ENCODE results near the gene ARSG.
"Not testable (repeated sequence)": the region's sequence is repeated elsewhere in the genome, so short reads cannot be mapped to it uniquely, and the experiment has no call there.

Gene ARSG

GRCh38 chr17:68290955-68291835, at the start of gene ARSG, which contains the start of gene SLC16A6:
TSS of gene ARSG (plus strand) at chr17:68291495. CDS start at chr17:68307494, 15,999 bp downstream.
TSS of gene SLC16A6 (minus strand) at chr17:68291127. CDS start at chr17:68278320, 12,807 bp downstream.
- Histone ChIP-seq H3K36me3 (replicated peaks) (no peaks in the 10 kb centered on the region), H3K27me3 (ENCODE audit: low read depth) (no peaks in the 10 kb centered on the region), H3K9me3 (no peaks in the 10 kb centered on the region), H3K4me3 (peak within 1 kb of the TSS; percentile 64), H3K4me1 (peaks cover 36% of the 10 kb centered on the region)
- in situ Hi-C loops (cut with MboI; ENCODE audit: low sequenced_read_pairs) = no loop called here
- DNase-seq (ENCODE audit: low spot score in 2 of 2) = peak; percentile 86 to 91

- peaks cover 4% of the 10 kb centered on the region; the same call in 1 of the 2 replicates for H3K4me1 ChIP-seq
- H3K36me3 ChIP-seq (replicated peaks) = peaks cover 12% of the 10 kb centered on the region
- no peak overlapping the region; the same call in 1 of the 2 replicates for H3K4me3 ChIP-seq
- no peaks in the 10 kb centered on the region; the same call in 1 of the 2 replicates for H3K9me3 ChIP-seq
- DNase-seq (ENCODE audit: low spot score in 2 of 2) = no peak
- no peaks in the 10 kb centered on the region for H3K27me3 ChIP-seq (ENCODE audit: low read depth)
- in situ Hi-C loops (cut with MboI; ENCODE audit: low sequenced_read_pairs) = no loop called here
Measured at GRCh38 chr17:68246271-68247028, 44.8 kb upstream of the ARSG start.

- DNase-seq (ENCODE audit: low spot score in 2 of 2) = peak; percentile 91 to 95
- in situ Hi-C loops (cut with MboI; ENCODE audit: low sequenced_read_pairs) = no loop called here
- Histone ChIP-seq H3K27me3 (ENCODE audit: low read depth) (no peaks in the 10 kb centered on the region), H3K4me1 (peaks cover 4% of the 10 kb centered on the region; the same call in 1 of the 2 replicates), H3K4me3 (peak within 1 kb of the TSS; percentile 91), H3K9me3 (no peaks in the 10 kb centered on the region; the same call in 1 of the 2 replicates), H3K36me3 (replicated peaks) (peaks cover 19% of the 10 kb centered on the region)
Measured at GRCh38 chr17:68247445-68248198, 43.7 kb upstream of the ARSG start, which contains the start of gene AMZ2. TSS of gene AMZ2 (plus strand) at chr17:68248043. CDS start at chr17:68250188, 2,145 bp downstream.

- in situ Hi-C loops (cut with MboI; ENCODE audit: low sequenced_read_pairs) = no loop called here
- Histone ChIP-seq H3K36me3 (replicated peaks) (peaks cover 25% of the 10 kb centered on the region), H3K4me3 (peak overlapping the region; percentile 91), H3K27me3 (ENCODE audit: low read depth) (no peaks in the 10 kb centered on the region), H3K9me3 (no peaks in the 10 kb centered on the region; the same call in 1 of the 2 replicates), H3K4me1 (peaks cover 4% of the 10 kb centered on the region; the same call in 1 of the 2 replicates)
- DNase-seq (ENCODE audit: low spot score in 2 of 2) = peak in 1 of 2 experiments; percentile 15
Measured at GRCh38 chr17:68248199-68248825, 43.0 kb upstream of the ARSG start.

GRCh38 chr17:68248891-68249290, 42.4 kb upstream of the ARSG start:
- in situ Hi-C loops (cut with MboI; ENCODE audit: low sequenced_read_pairs) = no loop called here
- peaks cover 4% of the 10 kb centered on the region; the same call in 1 of the 2 replicates for H3K4me1 ChIP-seq
- DNase-seq (ENCODE audit: low spot score in 2 of 2) = no peak
- peak overlapping the region; percentile 91; the same call in 1 of the 2 replicates for H3K4me3 ChIP-seq
- H3K27me3 ChIP-seq (ENCODE audit: low read depth) = no peaks in the 10 kb centered on the region
- peaks cover 30% of the 10 kb centered on the region for H3K36me3 ChIP-seq (replicated peaks)
- H3K9me3 ChIP-seq = no peaks in the 10 kb centered on the region; the same call in 1 of the 2 replicates

- H3K4me3 ChIP-seq = no peak overlapping the region
- no peak for DNase-seq (ENCODE audit: low spot score in 2 of 2)
- no peaks in the 10 kb centered on the region; the same call in 1 of the 2 replicates for H3K9me3 ChIP-seq
- peaks cover 35% of the 10 kb centered on the region for H3K36me3 ChIP-seq (replicated peaks)
- no peaks in the 10 kb centered on the region for H3K27me3 ChIP-seq (ENCODE audit: low read depth)
- H3K4me1 ChIP-seq = peaks cover 4% of the 10 kb centered on the region; the same call in 1 of the 2 replicates
- in situ Hi-C loops (cut with MboI; ENCODE audit: low sequenced_read_pairs) = no loop called here
Measured at GRCh38 chr17:68249354-68249765, 41.9 kb upstream of the ARSG start.

- H3K9me3 ChIP-seq; H3K4me1 ChIP-seq; DNase-seq (ENCODE audit: low spot score in 2 of 2); in situ Hi-C loops (cut with MboI; ENCODE audit: low sequenced_read_pairs); H3K27me3 ChIP-seq (ENCODE audit: low read depth); H3K4me3 ChIP-seq: not testable (repeated sequence)
- peaks cover 48% of the 10 kb centered on the region for H3K36me3 ChIP-seq (replicated peaks)
Measured at GRCh38 chr17:68253426-68253825, 37.9 kb upstream of the ARSG start.

GRCh38 chr17:68255151-68255550, 36.1 kb upstream of the ARSG start:
- Histone ChIP-seq H3K4me3 (no peak overlapping the region), H3K4me1 (peaks cover 10% of the 10 kb centered on the region), H3K36me3 (replicated peaks) (peaks cover 48% of the 10 kb centered on the region), H3K27me3 (ENCODE audit: low read depth) (no peaks in the 10 kb centered on the region), H3K9me3 (no peaks in the 10 kb centered on the region)
- in situ Hi-C loops (cut with MboI; ENCODE audit: low sequenced_read_pairs) = no loop called here
- DNase-seq (ENCODE audit: low spot score in 2 of 2) = no peak

- H3K36me3 ChIP-seq (replicated peaks) = peaks cover 41% of the 10 kb centered on the region
- in situ Hi-C loops (cut with MboI; ENCODE audit: low sequenced_read_pairs) = no loop called here
- no peaks in the 10 kb centered on the region for H3K27me3 ChIP-seq (ENCODE audit: low read depth)
- no peak overlapping the region for H3K4me3 ChIP-seq
- peaks cover 11% of the 10 kb centered on the region for H3K4me1 ChIP-seq
- no peak for DNase-seq (ENCODE audit: low spot score in 2 of 2)
- no peaks in the 10 kb centered on the region for H3K9me3 ChIP-seq
Measured at GRCh38 chr17:68255731-68256538, 35.4 kb upstream of the ARSG start.

GRCh38 chr17:68256701-68257100, 34.6 kb upstream of the ARSG start:
- H3K27me3 ChIP-seq (ENCODE audit: low read depth); H3K9me3 ChIP-seq; DNase-seq (ENCODE audit: low spot score in 2 of 2); H3K4me3 ChIP-seq; in situ Hi-C loops (cut with MboI; ENCODE audit: low sequenced_read_pairs): not testable (repeated sequence)
- Histone ChIP-seq H3K4me1 (peaks cover 11% of the 10 kb centered on the region), H3K36me3 (replicated peaks) (peaks cover 33% of the 10 kb centered on the region)

- H3K9me3 ChIP-seq = no peaks in the 10 kb centered on the region
- in situ Hi-C loops (cut with MboI; ENCODE audit: low sequenced_read_pairs) = no loop called here
- peaks cover 11% of the 10 kb centered on the region for H3K4me1 ChIP-seq
Measured at GRCh38 chr17:68257934-68258333, 33.4 kb upstream of the ARSG start.

More at GRCh38 chr17:68257934-68258333, 33.4 kb upstream of the ARSG start:
- H3K36me3 ChIP-seq (replicated peaks) = peaks cover 26% of the 10 kb centered on the region
- no peak for DNase-seq (ENCODE audit: low spot score in 2 of 2)
- H3K4me3 ChIP-seq = no peak overlapping the region
- H3K27me3 ChIP-seq (ENCODE audit: low read depth) = no peaks in the 10 kb centered on the region

All from HAP-1 (cell line).